Effector memory CD4-positive, alpha-beta T cell (primary cell): ENCODE data around the gene KLHL24.
"Not testable (repeated sequence)": the region's sequence is repeated elsewhere in the genome, so short reads cannot be mapped to it uniquely, and the experiment has no call there.

Source experiments
- DNase-seq, 3 donors: peaks; one replicate each; pipeline ENCODE4 v3.0.0-alpha.2; 2020
- H3K27ac ChIP-seq: 2 replicates; pipeline ENCODE4 v1.7.0; 2013; ENCODE audit warnings: mild to moderate bottlenecking, low read length, moderate library complexity; ENCODE audit not compliant: insufficient read depth, poor library complexity, severe bottlenecking
- H3K27me3 ChIP-seq: replicated peaks from 2 replicates; pipeline ENCODE4 v1.7.0; 2013; ENCODE audit warnings: mild to moderate bottlenecking, low read length; ENCODE audit not compliant: insufficient read depth, control insufficient read depth, poor library complexity, severe bottlenecking
- H3K36me3 ChIP-seq: 2 replicates; pipeline ENCODE4 v1.7.0; 2013; ENCODE audit warnings: mild to moderate bottlenecking, low read length, moderate library complexity; ENCODE audit not compliant: control insufficient read depth, insufficient read depth
- H3K4me1 ChIP-seq: 2 replicates; pipeline ENCODE4 v1.7.0; 2013; ENCODE audit warnings: low read length, mild to moderate bottlenecking; ENCODE audit not compliant: control insufficient read depth, insufficient read depth, poor library complexity, severe bottlenecking
- H3K4me3 ChIP-seq: 2 replicates; pipeline ENCODE4 v1.7.0; 2013; ENCODE audit warnings: low read length, low read depth, mild to moderate bottlenecking; ENCODE audit not compliant: insufficient read depth, poor library complexity, severe bottlenecking
- H3K9me3 ChIP-seq: 2 replicates; pipeline ENCODE4 v1.7.0; 2013; ENCODE audit warnings: mild to moderate bottlenecking, low read length, moderate library complexity; ENCODE audit not compliant: control insufficient read depth

KLHL24 gene

GRCh38 chr3:183703892-183704291, 68.5 kb downstream of the KLHL24 start:
- H3K4me1 ChIP-seq, DNase-seq, H3K36me3 ChIP-seq, H3K27ac ChIP-seq, H3K27me3 ChIP-seq, H3K4me3 ChIP-seq, H3K9me3 ChIP-seq: not testable (repeated sequence)

GRCh38 chr3:183710231-183710630, 74.8 kb downstream of the KLHL24 start:
- no peak overlapping the region for H3K27ac ChIP-seq
- H3K36me3 ChIP-seq: peaks cover 3% of the 10 kb centered on the region
- no peak for DNase-seq
- H3K9me3 ChIP-seq: no peaks in the 10 kb centered on the region
- no peak overlapping the region for H3K4me3 ChIP-seq
- H3K27me3 ChIP-seq: no peaks in the 10 kb centered on the region
- no peaks in the 10 kb centered on the region for H3K4me1 ChIP-seq

- Histone ChIP-seq H3K9me3 (no peaks in the 10 kb centered on the region), H3K36me3 (peaks cover 6% of the 10 kb centered on the region), H3K27me3 (no peaks in the 10 kb centered on the region), H3K4me3 (no peak overlapping the region), H3K27ac (no peak overlapping the region), H3K4me1 (no peaks in the 10 kb centered on the region)
- no peak for DNase-seq
Measured at GRCh38 chr3:183711516-183711915, 76.1 kb downstream of the KLHL24 start.

DNA sequence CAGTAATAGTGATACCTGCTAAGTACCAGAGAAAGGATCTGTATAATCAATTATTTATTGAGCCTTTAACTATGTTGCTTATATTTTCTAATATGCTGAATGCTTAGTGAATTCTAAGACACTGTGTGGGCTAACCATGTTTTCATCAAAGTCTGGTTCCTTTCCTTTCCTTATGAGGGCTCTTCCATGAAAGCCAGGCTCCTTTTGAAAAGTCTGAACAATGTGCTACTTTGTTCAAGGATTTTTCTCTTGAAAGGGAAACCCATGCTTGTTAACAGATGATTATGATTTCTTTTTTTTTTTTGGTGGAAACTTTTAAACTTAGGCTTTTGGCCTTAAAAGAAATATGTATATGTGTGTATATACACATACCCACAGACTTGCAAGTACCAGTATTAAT, 79.2 kb downstream of the KLHL24 start:
- Histone ChIP-seq H3K4me3 (no peak overlapping the region), H3K4me1 (no peaks in the 10 kb centered on the region), H3K36me3 (peaks cover 17% of the 10 kb centered on the region), H3K27ac (no peak overlapping the region), H3K9me3 (no peaks in the 10 kb centered on the region), H3K27me3 (no peaks in the 10 kb centered on the region)
- DNase-seq: no peak

GRCh38 chr3:183718012-183718411, 82.6 kb downstream of the KLHL24 start:
- Histone ChIP-seq H3K27ac (no peak overlapping the region), H3K4me1 (no peaks in the 10 kb centered on the region), H3K27me3 (no peaks in the 10 kb centered on the region), H3K4me3 (no peak overlapping the region), H3K9me3 (no peaks in the 10 kb centered on the region), H3K36me3 (peaks cover 37% of the 10 kb centered on the region)
- DNase-seq: no peak

DNA sequence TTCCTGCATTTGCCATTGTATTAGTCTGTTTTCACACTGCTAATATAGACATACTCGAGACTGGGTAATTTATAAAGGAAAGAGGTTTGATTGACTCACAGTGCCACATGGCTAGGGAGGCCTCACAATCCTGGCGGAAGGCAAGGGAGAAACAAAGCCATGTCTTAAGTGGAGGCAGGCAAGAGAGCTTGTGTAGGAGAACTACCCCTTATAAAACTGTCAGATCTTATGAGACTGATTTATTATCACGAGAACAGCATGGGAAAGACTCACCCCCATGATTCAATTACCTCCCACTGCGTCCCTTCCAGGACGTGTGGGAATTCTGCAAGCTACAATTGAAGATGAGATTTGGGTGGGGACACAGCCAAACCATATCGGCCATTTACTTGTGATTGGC, 90.0 kb downstream of the KLHL24 start:
- Histone ChIP-seq H3K9me3 (no peaks in the 10 kb centered on the region), H3K4me1 (no peaks in the 10 kb centered on the region), H3K27ac (no peak overlapping the region), H3K27me3 (no peaks in the 10 kb centered on the region), H3K36me3 (peaks cover 34% of the 10 kb centered on the region), H3K4me3 (no peak overlapping the region)
- no peak for DNase-seq

DNA sequence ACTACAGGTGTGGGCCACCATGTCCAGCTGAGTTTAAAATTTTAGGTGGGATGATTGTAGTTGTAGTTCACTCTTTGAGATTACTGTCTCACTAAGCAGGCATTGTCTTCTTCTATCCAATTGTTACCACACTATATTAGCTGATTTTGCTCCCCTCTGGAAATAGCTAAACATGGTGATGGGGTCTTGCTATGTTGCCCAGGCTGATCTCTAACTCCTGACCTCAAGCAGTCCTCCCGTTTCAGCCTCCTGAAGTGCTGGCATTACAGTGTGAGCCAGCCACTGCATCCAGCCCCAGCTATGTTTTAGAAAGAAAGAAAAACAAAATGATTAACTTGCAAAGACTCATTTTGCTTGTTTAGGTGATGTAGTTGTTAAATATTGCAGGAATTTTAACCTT, 92.8 kb downstream of the KLHL24 start:
- Histone ChIP-seq H3K27me3 (no peaks in the 10 kb centered on the region), H3K4me1 (no peaks in the 10 kb centered on the region), H3K36me3 (peaks cover 31% of the 10 kb centered on the region), H3K4me3 (no peak overlapping the region), H3K27ac (no peak overlapping the region), H3K9me3 (no peaks in the 10 kb centered on the region)
- no peak for DNase-seq

- no peaks in the 10 kb centered on the region for H3K4me1 ChIP-seq
- DNase-seq: no peak
- peaks cover 37% of the 10 kb centered on the region for H3K36me3 ChIP-seq
- H3K27me3 ChIP-seq: no peaks in the 10 kb centered on the region
- no peaks in the 10 kb centered on the region for H3K9me3 ChIP-seq
- no peak overlapping the region for H3K27ac ChIP-seq
- H3K4me3 ChIP-seq: no peak overlapping the region
Measured at GRCh38 chr3:183730361-183730760, 94.9 kb downstream of the KLHL24 start.

- peaks cover 44% of the 10 kb centered on the region for H3K36me3 ChIP-seq
- no peak overlapping the region for H3K4me3 ChIP-seq
- H3K27me3 ChIP-seq: no peaks in the 10 kb centered on the region
Measured at GRCh38 chr3:183731611-183732010, 96.2 kb downstream of the KLHL24 start.

DNA sequence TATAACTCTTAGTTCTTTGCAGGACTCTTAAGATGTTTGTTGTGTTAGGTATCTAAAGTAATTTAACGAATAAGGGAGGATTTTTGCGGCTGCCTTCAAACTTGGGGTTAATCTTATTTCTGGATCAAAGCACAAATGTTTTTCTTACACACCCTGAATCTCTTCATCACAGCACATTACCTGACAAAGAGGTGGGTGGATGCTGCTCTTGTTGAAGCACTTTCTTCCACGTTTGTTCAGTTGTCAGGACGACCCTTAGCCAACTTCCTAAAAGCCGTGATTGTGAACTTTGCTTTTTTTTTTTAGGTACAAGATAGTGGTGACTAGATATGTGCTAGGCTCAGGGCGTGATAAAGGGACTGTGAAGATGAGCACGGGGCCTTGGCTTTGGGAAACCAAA, 98.1 kb downstream of the KLHL24 start:
- Histone ChIP-seq H3K4me3 (no peak overlapping the region), H3K36me3 (peaks cover 48% of the 10 kb centered on the region), H3K27me3 (no peaks in the 10 kb centered on the region), H3K27ac (no peak overlapping the region), H3K4me1 (no peaks in the 10 kb centered on the region), H3K9me3 (no peaks in the 10 kb centered on the region)
- DNase-seq: no peak

More at GRCh38 chr3:183731611-183732010, 96.2 kb downstream of the KLHL24 start:
- Histone ChIP-seq H3K4me1 (no peaks in the 10 kb centered on the region), H3K27ac (no peak overlapping the region), H3K9me3 (no peaks in the 10 kb centered on the region)
- DNase-seq: no peak
